Fibroblast of skin of scalp (primary cell): ENCODE data around the gene TM9SF3.
A peak's percentile ranks its signal among the peaks of the same experiment; 100 is the strongest.
"Not testable (repeated sequence)": the region's sequence is repeated elsewhere in the genome, so short reads cannot be mapped to it uniquely, and the experiment has no call there.

Experiments
- DNase-seq: peaks from one replicate; pipeline ENCODE4 v3.0.0-alpha.2; 2013

Gene TM9SF3

DNA sequence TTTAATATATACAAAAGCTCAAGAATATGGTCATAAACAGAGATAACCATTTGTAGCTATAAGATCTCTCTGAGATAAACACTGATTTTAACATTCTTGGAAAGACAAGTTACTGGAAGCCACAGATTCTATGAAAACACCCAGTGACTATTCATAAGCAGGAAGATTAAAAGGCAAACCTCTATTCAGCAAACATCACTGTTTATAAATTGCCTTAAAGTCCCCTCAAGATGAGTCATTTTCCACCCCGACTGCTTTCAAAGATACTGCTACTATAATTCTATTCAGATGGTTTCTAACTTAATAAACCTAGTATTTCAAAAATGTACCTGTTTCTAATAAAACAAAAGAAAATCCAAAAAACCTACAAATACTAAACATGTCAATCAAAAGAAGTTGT lies 21.0 kb downstream of the TM9SF3 start:
- peak; percentile 38 for DNase-seq

DNA sequence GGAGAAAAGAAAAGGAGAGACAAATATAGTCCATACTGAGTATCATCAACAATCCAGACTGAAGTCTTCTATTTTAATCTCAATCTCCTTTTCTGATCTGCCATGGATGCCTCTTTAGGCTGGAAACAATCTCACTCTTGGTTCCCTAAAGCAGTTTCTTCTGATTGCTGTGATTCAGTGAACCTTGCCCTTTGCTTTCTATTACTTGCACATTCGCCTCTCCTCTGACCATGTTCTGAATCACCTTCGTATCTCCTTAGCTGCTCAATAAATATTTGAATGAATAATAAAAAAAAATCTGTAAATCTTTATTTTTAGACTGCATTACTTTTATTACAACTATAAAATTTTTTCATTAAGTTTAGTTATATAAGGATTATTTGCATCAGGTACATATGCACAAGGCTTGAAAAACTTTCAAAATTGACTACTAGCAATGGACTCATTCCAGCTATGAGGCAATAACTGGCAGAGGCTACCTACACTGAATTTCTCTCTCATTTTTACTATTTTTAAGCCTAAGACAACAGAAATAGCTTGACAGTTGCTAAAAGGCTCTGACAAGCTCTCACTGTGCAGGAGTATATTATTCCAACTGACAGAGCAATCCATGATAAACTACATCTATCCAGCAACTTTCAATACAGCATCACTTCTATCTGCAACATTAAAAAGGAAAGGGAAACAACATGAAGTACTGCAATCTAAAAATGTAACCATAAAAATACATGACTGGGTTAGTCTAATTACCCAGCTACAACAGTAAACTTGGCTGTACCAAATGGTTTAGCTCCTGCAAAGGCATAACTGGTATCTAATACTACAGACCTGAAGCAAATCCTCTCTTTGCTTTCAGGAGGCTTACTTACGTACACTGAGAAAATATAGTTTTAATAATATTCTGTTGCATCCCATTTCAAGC lies 25.6 kb downstream of the TM9SF3 start:
- DNase-seq, result no peak

DNA sequence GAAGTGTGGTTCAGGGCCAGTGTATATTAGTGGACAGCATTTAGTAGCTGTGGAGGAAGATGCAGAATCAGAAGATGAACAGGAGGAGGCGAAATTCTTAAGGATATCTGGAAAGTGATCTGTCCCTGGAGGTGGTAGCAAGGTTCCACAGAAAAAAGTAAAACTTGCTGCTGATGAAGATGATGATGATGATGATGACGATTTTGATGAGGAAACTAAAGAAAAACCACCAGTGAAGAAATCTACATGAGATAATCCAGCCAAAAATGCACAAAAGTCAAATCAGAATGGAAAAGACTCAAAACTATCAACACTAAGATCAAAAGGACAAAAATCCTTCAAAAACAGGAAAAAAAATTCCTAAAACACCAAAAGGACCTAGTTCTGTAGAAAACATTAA lies 26.3 kb downstream of the TM9SF3 start:
- DNase-seq, result no peak

DNA sequence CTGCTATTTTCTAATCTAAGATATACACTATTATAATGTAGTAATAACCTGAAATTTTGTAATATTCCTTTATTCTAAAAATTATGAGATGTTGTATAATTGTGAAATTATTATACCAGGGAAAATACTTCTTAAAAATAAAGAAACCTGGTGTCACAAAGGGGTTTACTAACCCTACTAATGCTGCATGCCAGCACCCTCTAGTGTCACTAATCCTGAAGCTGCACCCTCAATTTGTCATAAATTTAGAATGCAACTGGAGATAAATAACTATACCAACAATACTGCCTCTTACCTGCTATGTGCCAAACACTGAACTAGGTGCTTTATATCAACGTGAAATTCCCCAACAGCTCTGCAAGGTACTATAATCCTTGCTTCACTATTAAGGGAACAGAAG lies 30.8 kb downstream of the TM9SF3 start:
- peak; percentile 13 for DNase-seq

DNA sequence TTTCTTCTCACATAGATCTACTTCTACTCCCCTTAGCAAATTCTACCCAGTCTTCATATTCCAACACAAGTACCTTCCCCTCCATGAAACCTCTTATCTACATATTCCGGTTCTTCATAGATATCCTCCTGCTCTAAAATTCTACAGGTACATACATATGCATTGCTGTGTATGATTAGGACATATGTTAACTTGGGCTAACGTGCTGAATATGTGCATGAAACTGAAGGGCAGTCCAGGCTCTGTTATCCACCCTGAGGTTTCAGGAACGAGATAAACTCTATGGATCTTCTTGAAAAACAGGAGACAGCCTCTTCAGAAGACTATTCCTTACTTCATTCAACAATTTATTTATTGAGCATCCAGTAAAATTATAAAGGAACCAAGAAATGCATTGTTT lies 31.5 kb downstream of the TM9SF3 start:
- no peak for DNase-seq

DNA sequence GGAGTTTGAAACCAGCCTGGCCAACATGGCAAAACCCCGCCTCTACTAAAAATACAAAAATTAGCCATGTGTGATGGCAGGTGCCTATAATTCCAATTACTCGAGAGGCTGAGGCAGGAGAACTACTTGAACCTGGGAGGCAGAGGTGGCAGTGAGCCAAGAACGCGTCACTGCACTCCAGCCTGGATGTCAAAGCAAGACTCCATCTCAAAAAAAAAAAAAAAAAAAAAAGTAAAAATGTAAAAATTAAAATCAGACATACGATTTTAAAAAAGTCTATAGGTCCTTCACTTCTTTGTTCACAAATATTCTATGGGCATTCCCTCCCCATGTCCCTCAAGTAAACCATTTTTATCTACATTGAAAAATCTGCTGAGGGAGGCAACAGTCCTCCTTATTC lies 38.2 kb downstream of the TM9SF3 start:
- no peak for DNase-seq

DNA sequence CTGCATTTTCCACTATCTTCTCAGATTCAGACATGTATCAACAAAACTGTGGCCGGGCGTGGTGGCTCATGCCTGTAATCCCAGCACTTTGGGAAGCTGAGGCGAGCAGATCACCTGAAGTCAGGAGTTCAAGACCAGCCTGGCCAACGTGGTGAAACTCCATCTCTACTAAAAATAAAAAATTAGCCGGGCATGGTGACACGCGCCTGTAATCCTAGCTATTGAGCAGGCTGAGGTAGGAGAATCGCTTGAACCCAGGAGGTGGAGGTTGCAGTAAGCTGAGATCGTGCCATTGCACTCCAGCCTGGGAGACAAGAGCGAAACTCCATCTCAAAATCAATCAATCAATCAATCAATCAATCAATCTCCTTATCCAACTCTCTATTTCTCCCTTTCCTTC lies 41.3 kb downstream of the TM9SF3 start:
- not testable (repeated sequence) for DNase-seq

DNA sequence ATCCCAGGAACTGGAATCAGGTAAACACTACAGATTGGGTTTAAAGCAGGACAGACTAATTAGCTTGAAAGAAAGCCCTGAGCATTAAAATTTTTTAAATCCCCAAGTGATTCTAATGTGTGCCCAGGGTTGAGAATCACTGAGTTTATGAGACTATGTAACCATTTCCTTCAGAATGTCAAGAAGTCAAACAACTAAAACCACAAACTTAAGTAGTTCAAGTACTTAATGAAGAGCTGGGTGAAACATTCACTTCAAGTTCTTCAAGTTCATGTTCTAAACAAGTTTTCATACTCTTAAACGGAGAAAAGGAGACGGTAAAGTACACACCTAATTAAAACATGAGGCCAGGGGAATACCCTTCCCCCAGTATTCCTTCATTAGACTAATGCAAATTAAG lies 44.9 kb downstream of the TM9SF3 start:
- no peak for DNase-seq

DNA sequence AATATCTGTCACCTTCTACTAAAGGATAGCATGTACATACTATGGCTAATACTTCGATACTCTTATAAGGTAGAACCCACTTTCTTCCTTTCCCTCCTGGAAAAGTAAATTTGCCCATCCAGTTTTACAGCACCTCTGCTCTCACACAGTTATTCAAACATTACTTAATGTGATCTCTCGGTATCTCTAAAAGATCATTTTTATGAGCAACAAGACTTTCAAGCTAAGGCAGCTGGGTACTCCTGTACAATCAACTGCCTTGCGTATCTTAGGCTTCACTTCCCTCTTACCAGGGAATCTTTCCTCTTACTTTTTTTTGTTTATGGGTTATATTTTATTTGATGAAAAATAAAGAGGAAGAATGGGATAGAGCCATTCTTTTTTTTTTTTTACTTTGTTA lies 46.6 kb downstream of the TM9SF3 start:
- DNase-seq, result no peak

DNA sequence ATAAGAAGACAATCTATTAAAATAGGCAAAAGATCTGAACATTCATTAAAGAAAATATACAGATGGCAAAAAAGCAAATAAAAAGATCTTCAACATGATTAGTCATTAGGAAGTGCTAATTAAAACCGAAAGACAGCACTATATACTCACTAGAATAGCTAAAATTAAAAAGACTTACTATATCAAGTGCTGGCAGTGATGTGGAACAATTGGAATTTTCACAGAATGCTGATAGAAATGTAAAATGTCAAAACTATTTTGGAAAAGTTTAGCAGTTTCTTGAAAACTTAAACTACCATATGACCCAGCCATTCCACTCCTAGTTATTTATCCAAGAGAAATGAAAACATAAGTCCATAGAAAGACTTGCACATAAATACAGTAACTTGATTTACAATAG lies 48.1 kb downstream of the TM9SF3 start:
- no peak for DNase-seq

DNA sequence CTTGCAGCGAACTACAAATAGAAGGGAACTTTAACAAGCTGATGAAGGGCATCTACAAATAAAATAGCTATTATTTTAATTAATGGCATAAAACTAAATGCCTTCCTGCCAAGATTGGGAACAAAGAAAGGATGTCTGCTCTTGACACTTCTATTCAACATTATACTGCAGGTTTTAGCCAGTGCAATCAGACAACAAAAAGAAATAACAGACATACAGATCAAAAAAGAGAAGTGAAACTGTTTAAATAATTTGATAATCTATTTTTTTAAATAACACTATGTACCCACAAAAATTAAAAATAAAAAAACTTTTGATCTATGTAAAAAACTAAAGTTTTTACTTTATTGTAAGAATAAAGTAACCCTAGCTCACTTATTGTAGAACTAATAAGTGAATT lies 50.7 kb downstream of the TM9SF3 start:
- DNase-seq, result no peak

DNA sequence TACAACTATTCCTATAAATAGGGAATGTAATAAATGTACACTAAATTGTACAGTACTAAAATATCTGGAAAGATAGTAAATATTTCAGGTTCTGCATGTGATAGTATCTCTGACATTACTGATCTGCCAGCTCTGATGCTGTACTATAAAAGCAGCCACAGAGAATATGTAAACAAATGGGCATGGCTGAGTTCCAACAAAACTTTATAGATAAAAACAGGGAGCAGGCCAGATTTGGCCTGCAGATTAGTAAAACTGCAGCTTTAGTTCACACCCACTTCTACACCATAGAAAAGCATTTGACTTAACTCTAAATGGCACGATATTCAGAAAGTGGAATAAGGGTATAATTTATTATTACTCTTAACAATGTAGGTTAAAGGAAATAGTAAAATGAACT lies 54.3 kb downstream of the TM9SF3 start:
- no peak for DNase-seq

DNA sequence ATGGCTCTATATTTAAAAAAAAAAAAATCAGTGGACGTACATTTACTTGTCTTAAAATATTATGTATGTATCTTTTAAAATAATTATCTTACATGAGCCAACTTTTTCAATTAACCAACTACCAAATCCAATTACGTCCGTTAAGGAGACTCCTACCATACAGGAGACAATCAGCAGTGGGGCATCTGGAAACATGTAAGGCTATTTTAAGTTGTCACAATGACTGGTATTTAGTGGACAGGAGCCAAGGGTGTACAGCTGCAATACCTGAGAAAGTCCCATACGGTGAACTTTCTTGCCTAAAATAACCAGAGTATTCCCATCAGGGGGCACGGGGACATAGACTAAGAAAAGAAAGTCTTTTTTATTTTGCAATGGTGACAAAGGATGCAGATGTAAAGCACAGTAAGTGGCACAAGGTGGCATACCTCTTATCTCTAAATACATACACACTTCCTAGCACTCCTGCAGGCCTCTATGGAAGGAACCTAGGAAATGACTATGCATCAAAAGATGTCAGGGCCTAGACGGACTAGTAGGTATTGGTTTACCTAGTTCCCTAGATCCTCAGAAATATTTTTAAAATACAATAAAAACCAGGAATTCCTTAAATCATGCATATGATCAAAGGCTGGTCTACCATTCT lies 57.1 kb downstream of the TM9SF3 start:
- DNase-seq, result no peak

DNA sequence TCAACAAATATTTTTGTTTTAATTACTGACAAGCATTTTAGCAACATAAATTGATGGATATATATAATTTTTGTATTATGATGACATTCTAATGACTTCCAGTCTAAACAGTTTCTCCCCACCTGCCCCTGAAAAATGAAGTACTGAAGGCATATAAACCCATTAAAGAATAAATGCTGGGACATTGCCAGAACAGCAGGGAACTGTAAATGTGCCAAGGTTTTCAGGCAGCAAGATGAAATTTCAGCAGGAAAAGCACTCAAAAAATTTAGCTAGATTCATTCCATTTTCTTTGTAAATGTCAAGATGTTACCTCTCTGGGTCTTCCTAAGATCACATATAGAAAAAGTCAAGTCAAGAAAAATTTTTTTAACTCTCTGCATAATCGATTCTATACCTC lies 62.1 kb downstream of the TM9SF3 start:
- no peak for DNase-seq

DNA sequence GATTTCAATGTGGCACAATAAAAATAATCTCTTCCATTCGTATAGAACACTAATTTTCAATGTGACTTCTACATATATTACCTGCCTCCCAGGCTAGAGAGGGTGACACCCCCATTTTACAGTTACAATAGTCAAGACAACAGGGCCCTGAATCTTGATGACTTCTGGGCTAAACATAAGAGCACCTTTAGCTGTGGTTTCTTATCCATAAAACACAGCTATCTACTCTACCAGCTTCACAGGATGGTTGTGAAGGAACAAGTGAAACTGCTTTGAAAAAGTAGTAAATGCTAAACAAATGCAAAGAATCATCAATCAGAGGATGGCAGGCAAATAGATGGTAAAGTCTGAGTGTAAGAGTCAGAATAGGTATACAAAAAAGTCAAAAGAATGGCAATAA lies 69.5 kb downstream of the TM9SF3 start:
- no peak for DNase-seq

DNA sequence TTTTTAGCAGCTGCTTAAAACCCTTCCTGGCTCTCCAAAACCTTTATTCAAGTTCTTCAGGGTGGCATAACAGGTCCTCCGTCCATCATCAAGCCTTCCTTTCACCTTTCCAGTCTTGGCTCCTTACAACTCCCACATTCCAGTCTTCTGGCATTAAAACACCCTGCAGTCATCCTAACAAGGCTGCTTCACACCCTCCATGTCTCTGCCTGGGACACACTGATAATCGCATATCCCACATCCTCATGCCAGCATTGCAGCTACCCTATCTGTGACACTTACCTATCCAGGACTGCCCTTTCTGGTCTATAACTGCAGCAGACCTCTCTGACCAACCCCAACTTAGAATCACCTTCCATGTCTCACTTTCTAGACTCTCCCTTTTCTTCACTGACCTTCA lies 70.5 kb downstream of the TM9SF3 start:
- DNase-seq, result no peak

DNA sequence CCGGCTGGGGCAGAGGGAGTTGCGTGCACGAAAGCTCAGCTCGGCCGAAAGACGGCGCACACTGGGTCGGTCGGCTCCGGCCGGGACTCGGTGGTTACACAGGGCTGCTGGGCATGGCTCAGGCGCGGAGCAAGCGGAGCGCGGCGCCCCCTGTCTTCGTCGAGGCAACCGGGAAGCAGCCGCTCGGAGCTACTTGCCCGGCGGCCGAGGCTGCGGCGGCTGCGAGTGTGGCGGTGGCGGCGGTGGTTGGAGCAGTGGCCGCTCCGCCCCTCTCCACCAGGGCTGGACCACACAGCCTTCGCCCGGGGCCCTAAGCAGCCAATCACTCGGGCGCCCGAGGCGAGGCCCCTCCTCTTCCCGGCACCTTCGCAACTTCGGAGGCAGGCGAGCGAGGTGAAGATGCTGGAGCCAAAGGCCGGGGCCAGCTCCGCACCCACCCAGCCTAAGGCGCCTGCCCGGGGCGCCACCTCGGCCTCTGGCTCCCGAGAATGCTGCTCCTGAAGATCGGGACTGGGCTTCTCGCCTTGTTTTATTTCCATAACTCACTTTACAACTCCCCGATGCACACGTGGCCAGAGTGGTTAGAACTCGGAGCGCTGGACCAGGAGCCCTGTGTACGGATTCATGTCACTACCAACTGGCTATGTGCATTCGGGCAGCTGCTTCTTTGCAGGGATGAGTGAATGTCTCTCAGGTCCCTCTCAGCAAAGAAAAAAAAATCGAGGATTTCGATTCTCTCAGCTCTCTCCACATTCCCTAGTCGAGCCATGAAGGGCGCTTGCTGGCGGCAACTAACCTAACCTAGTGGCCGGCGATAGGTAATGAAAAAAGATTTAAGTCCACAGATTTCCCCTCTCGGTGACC lies 72.9 kb downstream of the TM9SF3 start, which contains the start of gene TLL2:
TSS of gene TLL2 (minus strand) at position 229 of the 864 bp plus-strand sequence. CDS start 241 bp downstream, outside the sequence.
- peak; percentile 89 for DNase-seq

DNA sequence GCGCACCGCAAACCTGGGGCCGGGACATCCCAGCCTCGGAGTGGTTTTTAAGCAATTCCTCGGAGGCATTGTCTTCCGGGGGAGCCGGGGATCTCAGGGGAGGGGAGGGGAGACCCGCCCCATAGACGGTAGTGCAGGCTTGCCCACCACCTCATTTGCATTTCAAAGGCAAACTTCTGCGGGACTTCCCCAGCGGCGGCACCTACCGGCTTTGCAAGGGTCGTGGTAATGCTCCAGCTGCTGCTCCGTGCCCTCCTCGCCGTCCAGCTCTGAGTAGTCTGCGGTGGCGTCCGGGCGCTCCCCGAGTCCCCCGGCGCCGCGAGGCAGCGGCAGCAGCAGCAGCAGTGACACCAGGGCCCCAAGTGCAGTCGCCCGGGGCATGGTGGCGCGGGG lies 73.5 kb downstream of the TM9SF3 start:
- no peak for DNase-seq

DNA sequence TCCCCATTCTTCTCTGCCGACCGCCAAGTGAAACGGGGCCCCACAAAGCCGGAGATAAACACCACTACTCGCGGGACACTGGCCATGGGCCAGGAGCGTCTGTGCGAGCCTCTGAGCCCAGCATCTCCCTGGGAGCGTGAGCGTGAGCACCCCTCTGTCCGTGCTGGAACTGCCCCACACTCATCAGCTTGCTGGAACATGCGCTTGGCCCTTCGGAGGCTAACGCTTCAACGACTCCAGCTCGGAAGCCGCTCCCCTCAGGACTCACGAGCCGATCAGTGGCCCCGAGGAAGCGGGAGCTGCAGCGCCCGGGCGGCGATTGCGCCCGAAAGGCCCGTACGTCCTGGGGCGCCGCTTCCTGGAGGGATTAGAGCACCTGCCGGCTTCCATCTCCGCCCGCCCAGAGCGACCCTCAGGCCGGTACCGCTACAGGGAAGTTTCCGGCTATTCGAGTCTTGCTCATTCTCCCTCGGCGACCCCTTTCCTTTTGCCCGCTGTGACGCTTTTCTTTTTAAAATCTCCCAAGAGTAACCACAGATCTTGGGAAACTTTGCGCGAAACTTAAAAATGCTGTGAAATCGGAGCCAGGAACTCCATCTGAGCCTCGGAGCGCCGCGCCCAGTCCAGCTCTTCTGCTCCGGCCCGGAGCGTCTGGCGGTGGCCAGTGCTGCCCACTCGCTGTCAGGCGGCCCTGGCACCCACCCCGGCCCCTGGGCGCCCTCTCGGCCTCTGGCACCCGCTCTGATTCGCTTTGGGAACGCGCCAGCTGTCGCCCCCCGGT lies 74.1 kb downstream of the TM9SF3 start:
- DNase-seq, result no peak

DNA sequence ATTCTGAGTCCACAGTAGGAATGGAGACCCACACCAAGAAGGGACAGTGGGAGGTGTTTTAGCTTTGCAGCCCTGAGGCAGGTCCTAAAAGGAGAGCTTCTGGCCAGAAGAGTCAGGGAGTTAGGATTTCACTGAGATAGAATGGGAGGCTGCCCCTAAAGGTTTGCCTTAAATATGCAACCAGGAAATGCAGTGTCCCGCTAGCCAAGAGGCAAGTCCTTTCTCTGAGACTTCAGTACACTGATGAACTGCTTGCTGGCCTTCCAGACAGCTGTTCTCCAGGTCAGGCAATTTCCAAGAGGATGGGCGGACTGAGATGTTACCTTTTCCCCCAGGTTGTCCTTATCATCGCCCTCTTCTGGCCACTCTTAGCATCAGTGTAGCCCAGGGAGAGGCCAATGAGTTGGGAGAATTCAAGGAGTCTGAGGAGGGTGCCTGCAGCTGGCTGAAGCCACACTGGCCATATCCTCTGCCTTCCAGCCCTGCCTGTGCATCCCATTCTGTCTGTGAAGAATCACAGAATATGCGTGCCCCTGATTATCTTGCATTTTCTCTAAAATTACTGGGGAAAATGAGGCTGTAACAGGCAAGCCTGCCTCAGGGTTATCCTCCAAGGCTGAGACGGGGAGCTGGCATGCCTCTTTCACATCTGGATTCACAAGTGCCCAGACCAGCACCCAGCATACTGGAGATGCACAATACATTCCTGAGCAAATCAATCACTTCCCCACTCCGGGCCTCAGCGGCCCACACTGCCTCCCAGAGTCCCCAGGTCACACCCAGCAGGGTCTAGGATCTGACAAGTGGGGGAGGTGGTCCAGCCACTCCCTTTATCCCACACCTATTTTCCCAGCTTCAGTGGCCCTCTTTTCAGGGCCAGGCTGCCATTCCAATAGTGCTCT lies 75.5 kb downstream of the TM9SF3 start:
- DNase-seq, result no peak

DNA sequence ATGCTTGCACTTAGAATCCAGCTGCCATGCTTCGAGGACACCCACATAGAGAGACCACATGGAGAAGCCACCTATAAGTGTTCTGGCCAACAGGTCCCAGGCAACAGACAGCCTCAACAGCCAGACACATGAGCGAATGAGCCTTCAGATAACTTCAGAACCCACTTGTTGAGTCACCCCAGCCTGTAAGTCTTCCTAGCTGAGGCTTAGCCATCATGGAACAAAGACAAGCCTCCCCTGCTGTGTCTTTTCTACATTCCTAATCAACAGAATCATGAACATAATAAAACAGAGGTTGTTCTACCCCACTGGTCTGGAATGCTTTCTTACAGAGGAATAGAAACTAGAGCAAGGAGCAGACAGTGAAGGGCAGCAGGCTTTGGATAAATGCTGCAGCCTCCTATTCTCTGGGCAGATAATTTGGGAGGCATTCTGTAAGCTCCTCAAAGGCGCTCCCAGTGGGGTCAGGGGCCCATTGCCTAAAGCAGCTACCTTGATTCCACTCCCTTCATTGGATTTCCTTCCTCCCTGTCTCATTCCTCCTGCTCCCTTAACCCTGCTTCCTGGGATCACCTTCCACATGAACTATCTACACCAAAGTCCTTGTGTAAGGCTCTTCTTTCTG lies 77.7 kb downstream of the TM9SF3 start:
- DNase-seq, result peak; percentile 92
